Breast epithelium (tissue), 4 donors: ENCODE results near the gene HIPK2. TPM values are rescaled to one million over a fixed set of nuclear protein-coding genes. Genes with fewer than 3 reads are reported as not detected.

ENCODE experiments used
- DNase-seq, 2 donors: peaks; one replicate each; pipeline ENCODE4 v3.0.0-alpha.2; 2019; ENCODE audit warnings: low spot score in 2 of 2
- H3K27ac ChIP-seq, 2 donors: fragments of 200-600 bp; sonication (generic) in 1 of 2; one replicate each; pipeline ENCODE4 v1.5.1; 2016 to 2019; ENCODE audit warnings: mild to moderate bottlenecking in 1 of 2
- H3K27me3 ChIP-seq, 2 donors: fragments of 200-600 bp; sonication (generic) in 1 of 2; one replicate each; pipeline versions ENCODE4 v1.5.1 to v1.6.0; 2017 to 2019; ENCODE audit warnings: control low read depth in 1 of 2, mild to moderate bottlenecking in 1 of 2
- H3K36me3 ChIP-seq: fragments of 200-600 bp; one replicate; pipeline ENCODE4 v1.5.1; 2019
- H3K4me1 ChIP-seq, 2 donors: fragments of 200-600 bp; sonication (generic); one replicate each; pipeline ENCODE4 v1.5.1; 2016 to 2019; ENCODE audit warnings: control low read depth in 1 of 2
- H3K4me3 ChIP-seq, 3 donors: fragments of 200-600 bp; sonication (generic); 1 replicate in 2 of 3; 2 replicates in 1 of 3; pipeline ENCODE4 v1.5.1; 2016 to 2019; ENCODE audit warnings: mild to moderate bottlenecking in 3 of 3, moderate library complexity in 2 of 3
- H3K9me3 ChIP-seq, 2 donors: fragments of 200-600 bp; sonication (generic) in 1 of 2; one replicate each; pipeline ENCODE4 v1.5.1; 2016 to 2019; ENCODE audit warnings: control low read depth in 1 of 2
- CTCF ChIP-seq, 3 donors: fragments of 450-650 bp; IDR thresholded peaks; one replicate each; pipeline ENCODE4 v1.5.1; 2016 to 2017; ENCODE audit warnings: antibody characterized with exemption in 3 of 3, mild to moderate bottlenecking in 3 of 3, moderate library complexity in 3 of 3
- POLR2A ChIP-seq: fragments of 450-650 bp; IDR thresholded peaks from one replicate; pipeline ENCODE4 v1.6.1; 2016; ENCODE audit warnings: antibody characterized with exemption, mild to moderate bottlenecking, moderate library complexity
- POLR2AphosphoS5 ChIP-seq, 3 donors: sonication (generic); formaldehyde crosslinking; IDR thresholded peaks; one replicate each; pipeline ENCODE4 v1.6.1; 2017; ENCODE audit warnings: antibody characterized with exemption in 3 of 3
- intact Hi-C: fragments of 100-400 bp; cut with DNase I; formaldehyde crosslinking; loops from one replicate; pipeline ENCODE4 v1.15.1; 2023; ENCODE audit warnings: low total_unique reads
- total RNA-seq, 3 donors: library from RNA; depleted of rRNA; stranded (reverse); fragments of >200 nt; gene quantifications; one replicate each; pipeline ENCODE4 v1.1.0, GENCODE V29; 2016

HIPK2 gene
- total RNA-seq, 3 donors from 2014 or later = 26.4 to 31.8 (median 31.1) TPM

GRCh38 chr7:139772115-139772514, 5.7 kb downstream of the HIPK2 start:
- Histone ChIP-seq H3K9me3 (no peaks in the 10 kb centered on the region), H3K36me3 (no peaks in the 10 kb centered on the region), H3K27ac (peak overlapping the region; percentile 61 to 67), H3K4me3 (no peak overlapping the region), H3K4me1 (peaks cover 0 to 7% of the 10 kb centered on the region in 2 donors), H3K27me3 (no peaks in the 10 kb centered on the region)
- DNase-seq = no peak
- intact Hi-C loops = no loop called here
- TF ChIP-seq CTCF (IDR thresholded peaks at IDR 0.05) (no peak), POLR2AphosphoS5 (IDR thresholded peaks at IDR 0.05) (no peak), POLR2A (no peak)

- no peak for DNase-seq
- TF ChIP-seq POLR2AphosphoS5 (IDR thresholded peaks at IDR 0.05) = no peak
- TF ChIP-seq POLR2A = no peak
- TF ChIP-seq CTCF (IDR thresholded peaks at IDR 0.05) = no peak
- no peaks in the 10 kb centered on the region for H3K9me3 ChIP-seq
- intact Hi-C loops = no loop called here
- peak overlapping the region; percentile 61 to 67 for H3K27ac ChIP-seq
- no peaks in the 10 kb centered on the region for H3K27me3 ChIP-seq
- no peaks in the 10 kb centered on the region for H3K36me3 ChIP-seq
- peaks cover 0 to 7% of the 10 kb centered on the region in 2 donors for H3K4me1 ChIP-seq
- H3K4me3 ChIP-seq = no peak overlapping the region
These were observed 6.5 kb downstream of the HIPK2 start for GRCh38 chr7:139771001-139771956.

- Histone ChIP-seq H3K27ac (no peak overlapping the region), H3K36me3 (no peaks in the 10 kb centered on the region), H3K9me3 (no peaks in the 10 kb centered on the region), H3K27me3 (no peaks in the 10 kb centered on the region), H3K4me1 (peaks cover 0 to 6% of the 10 kb centered on the region in 2 donors), H3K4me3 (no peak overlapping the region)
- intact Hi-C loops = no loop called here
- no peak for DNase-seq
- no peak for TF ChIP-seq POLR2A
- no peak for TF ChIP-seq POLR2AphosphoS5 (IDR thresholded peaks at IDR 0.05)
- no peak for TF ChIP-seq CTCF (IDR thresholded peaks at IDR 0.05)
These were observed 8.0 kb downstream of the HIPK2 start for GRCh38 chr7:139769761-139770160.

- DNase-seq = no peak
- intact Hi-C loops = no loop called here
These were observed 8.7 kb downstream of the HIPK2 start for GRCh38 chr7:139769066-139769465.

More at GRCh38 chr7:139769066-139769465, 8.7 kb downstream of the HIPK2 start:
- Histone ChIP-seq H3K4me3 (no peak overlapping the region), H3K9me3 (no peaks in the 10 kb centered on the region), H3K27me3 (no peaks in the 10 kb centered on the region), H3K27ac (no peak overlapping the region), H3K4me1 (no peaks in the 10 kb centered on the region), H3K36me3 (no peaks in the 10 kb centered on the region)
- TF ChIP-seq CTCF (IDR thresholded peaks at IDR 0.05) = no peak
